Measurements from ENCODE around the gene GAL.

GRCh38 chr11:68683536-68684384 lies 584 bp upstream of the GAL start:
- TF ChIP-seq CTCF (IDR thresholded peaks at IDR 0.05) (no peak), POLR2A (IDR thresholded peaks at IDR 0.05) (no peak)
